Measurements from ENCODE around the gene MOV10.

GRCh38 chr1:112711041-112711440 is 36.6 kb downstream of the MOV10 start:
- TF ChIP-seq, protein P1, sequence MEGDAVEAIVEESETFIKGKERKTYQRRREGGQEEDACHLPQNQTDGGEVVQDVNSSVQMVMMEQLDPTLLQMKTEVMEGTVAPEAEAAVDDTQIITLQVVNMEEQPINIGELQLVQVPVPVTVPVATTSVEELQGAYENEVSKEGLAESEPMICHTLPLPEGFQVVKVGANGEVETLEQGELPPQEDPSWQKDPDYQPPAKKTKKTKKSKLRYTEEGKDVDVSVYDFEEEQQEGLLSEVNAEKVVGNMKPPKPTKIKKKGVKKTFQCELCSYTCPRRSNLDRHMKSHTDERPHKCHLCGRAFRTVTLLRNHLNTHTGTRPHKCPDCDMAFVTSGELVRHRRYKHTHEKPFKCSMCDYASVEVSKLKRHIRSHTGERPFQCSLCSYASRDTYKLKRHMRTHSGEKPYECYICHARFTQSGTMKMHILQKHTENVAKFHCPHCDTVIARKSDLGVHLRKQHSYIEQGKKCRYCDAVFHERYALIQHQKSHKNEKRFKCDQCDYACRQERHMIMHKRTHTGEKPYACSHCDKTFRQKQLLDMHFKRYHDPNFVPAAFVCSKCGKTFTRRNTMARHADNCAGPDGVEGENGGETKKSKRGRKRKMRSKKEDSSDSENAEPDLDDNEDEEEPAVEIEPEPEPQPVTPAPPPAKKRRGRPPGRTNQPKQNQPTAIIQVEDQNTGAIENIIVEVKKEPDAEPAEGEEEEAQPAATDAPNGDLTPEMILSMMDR (IDR thresholded peaks at IDR 0.05), result no peak
- no peak for TF ChIP-seq EP300 (IDR thresholded peaks at IDR 0.05; ENCODE audit: low read depth)
- TF ChIP-seq POLR2A (IDR thresholded peaks at IDR 0.05), result no peak

All from transverse colon (tissue), 3 donors.